Stimulated activated CD8-positive, alpha-beta memory T cell treated with anti-CD3 and anti-CD28 coated beads, Interleukin-7, amount 100 ng/mL, for 1 hour (primary cell): ENCODE data around the gene HYAL1.

ENCODE experiments used
- DNase-seq, 2 donors: peaks; one replicate each; pipeline ENCODE4 v3.0.0-alpha.2; 2020; ENCODE audit warnings: low read depth in 2 of 2

Gene HYAL1, protein sequence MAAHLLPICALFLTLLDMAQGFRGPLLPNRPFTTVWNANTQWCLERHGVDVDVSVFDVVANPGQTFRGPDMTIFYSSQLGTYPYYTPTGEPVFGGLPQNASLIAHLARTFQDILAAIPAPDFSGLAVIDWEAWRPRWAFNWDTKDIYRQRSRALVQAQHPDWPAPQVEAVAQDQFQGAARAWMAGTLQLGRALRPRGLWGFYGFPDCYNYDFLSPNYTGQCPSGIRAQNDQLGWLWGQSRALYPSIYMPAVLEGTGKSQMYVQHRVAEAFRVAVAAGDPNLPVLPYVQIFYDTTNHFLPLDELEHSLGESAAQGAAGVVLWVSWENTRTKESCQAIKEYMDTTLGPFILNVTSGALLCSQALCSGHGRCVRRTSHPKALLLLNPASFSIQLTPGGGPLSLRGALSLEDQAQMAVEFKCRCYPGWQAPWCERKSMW

DNA sequence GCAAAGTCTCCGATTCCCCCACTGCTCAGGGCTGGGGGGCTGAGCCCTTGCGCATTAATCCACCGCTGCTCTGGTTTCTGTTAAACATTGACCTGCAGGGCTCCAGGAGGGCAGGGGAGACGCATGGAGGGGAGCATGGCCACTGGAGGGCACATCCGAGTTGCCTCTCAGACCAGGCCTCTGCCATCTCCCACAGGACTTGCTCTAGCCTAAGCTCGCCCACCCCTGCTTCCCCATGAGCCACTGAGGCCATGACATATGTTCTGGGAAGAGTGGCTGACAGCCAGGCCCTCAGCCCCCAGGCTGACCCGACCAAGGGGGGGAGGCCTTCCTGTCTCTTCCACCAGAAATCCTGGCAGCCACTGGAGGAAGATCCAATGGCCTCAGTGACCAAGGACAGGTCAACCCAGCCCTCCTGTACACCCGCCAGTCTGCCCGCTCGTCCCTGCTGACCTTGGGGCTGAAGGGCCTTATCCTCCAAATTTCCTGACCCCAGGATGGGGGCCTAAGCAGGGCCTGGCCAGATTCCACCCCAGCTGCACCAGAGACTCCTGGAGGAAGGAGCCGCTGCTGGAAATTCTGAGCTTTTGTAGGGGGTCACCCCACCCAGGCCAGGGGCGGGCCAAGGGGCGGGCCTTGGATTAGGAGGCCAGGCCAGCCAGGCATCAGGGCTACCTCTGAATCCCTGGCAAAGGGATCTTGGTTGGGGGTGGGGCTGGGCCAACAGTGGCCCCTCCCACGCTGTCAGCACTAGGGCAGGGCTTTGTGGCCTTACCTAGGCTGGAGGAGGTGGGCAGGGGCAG, at the start of gene HYAL1:
Gene HYAL1 (minus strand): TSS at position 562 of the 803 bp plus-strand sequence. CDS start 618 bp downstream, outside the sequence.
- no peak for DNase-seq

GRCh38 chr3:50352781-50353180, 49.4 kb upstream of the HYAL1 start:
- DNase-seq, result no peak

DNA sequence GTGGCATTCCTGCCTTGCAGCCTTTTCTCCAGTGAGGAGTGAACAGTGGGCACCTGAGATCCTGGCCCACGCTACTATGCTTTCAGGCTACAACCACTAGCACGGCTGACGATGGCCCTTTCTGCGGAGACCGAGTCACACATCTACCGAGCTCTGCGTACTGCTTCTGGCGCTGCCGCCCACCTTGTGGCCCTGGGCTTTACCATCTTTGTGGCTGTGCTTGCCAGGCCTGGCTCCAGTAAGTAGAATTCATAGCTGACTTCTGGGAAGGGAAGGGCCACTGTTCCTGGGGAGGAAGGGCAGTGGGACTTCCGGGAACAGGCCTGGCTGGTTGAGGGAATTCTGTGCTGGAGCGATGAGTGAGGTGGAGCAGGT, 47.9 kb upstream of the HYAL1 start:
- no peak for DNase-seq

DNA sequence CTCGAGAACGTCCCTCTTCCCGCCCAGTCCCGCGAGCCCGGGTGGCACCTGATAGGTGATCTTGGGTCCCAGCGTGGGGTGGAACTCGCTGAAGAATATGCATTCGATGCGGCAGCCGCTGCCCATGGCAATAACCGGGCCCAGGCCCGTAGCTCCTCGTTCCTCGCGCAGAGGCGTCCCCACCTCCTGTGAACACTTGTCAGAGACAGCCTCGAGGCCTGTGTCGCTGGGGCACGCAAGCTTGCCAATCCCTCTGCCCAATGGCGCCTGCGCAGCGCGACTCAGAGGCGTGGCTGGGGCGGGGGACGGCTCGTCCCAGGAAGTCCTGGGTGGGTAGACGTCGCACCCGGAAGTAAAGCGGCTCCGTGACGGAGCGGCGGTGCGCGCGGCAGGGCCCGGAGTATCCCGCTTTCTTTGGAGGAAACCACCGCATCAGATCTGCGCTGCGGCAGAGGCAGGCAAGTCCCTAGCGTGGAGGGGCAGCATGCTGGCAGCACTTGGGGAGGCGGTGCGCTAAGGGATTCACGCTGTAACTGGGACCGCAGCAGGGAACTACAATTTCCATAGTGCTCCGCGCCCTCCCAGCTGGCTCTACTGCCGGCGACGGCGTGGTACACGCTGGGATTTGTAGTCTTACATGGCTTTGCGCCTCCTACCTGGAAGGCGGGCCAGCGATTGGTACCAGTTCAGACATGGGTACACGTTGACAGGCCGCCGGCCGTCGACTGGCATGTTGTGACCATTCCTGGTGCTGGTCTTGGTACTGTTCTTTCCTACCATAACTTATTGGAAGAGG, 47.4 kb upstream of the HYAL1 start, which contains the start of the genes CYB561D2 and NPRL2:
Gene CYB561D2 (plus strand): TSS at position 336 of the 796 bp plus-strand sequence. CDS start 572 bp downstream, outside the sequence.
Gene NPRL2 (minus strand): TSS at position 249 of the 796 bp plus-strand sequence. CDS start 123 bp downstream, at position 126.
- peak; percentile 98 to 99 for DNase-seq

DNA sequence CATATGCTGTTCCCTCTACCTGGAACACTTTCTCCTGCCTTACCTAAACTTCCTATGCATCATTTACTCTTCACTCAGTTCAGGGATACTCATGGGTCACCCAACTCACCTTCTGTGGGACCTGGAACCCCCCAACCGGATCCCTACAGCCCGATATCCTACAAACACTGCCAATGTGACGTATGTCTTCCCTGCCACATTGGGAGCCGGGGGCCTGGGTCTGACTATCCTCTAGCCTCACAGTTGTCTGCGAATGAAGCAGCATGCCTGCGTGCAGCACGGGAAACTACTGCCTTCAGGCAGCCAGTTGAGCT, 46.8 kb upstream of the HYAL1 start:
- no peak for DNase-seq

GRCh38 chr3:50347187-50347813, 43.9 kb upstream of the HYAL1 start:
- DNase-seq, result peak; percentile 41 to 50

DNA sequence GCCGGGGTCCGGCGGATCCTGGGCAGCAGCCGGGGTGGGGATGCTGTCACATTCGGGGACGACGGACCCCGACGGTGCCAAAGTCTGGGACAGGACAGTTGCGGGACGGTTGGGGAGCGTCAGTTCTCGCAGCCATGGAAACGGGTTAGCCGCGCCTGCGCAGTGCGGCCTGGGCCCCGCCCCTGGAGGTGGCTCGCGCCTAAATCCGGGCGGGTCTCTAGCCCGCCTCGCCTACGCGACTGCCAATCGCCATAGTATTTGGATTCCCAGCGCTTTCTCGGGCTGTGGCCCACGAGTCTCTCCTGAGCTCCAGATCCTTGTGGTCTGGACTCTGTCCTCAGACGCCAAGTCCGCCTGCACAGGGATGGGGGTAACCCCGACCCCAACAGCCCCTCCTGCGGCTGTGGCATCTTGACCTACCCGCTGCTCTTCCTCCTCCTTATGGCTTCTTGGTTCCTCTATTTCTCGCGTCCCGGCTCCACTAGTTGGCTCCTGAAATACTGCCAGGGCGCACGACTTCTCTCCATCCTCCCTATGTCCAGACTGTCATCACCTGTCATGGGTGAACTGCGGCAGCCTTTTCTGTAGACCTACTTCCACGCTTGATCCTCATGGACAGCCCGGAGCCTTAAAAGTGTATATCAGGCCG, 42.3 kb upstream of the HYAL1 start, which contains the start of gene ZMYND10:
Gene ZMYND10 (minus strand): TSS at position 147 of the 649 bp plus-strand sequence. CDS start 153 bp downstream, outside the sequence.
- peak; percentile 46 to 50 for DNase-seq

DNA sequence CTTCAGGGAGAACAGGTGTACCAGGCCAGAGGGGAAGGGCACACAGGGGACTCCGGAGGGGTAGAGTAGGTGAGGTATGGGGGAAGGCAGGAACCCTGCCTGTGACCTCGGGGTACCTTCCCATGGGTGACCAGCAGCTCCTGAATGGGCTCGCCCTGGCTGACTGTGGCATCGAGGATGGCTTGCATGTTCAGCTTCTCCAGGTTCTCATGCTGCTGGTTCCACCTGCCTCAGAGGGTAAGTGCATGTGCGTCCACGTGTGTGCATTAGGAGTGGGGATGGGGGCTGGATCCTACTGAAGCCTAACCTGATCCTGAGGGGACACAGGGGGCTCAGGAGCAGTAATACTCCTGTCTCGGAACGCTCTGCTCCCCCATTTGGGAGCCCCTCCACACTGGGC, 41.6 kb upstream of the HYAL1 start:
- DNase-seq, result no peak

- no peak for DNase-seq
These were observed 39.6 kb upstream of the HYAL1 start for GRCh38 chr3:50342813-50343633.

- DNase-seq, result no peak
These were observed 38.7 kb upstream of the HYAL1 start for GRCh38 chr3:50341996-50342650.

- no peak for DNase-seq
These were observed 38.2 kb upstream of the HYAL1 start for GRCh38 chr3:50341537-50341936.

GRCh38 chr3:50340448-50341329, 37.3 kb upstream of the HYAL1 start, which contains the start of gene RASSF1:
TSS of gene RASSF1 (minus strand) at chr3:50340836. CDS start at chr3:50340805, 31 bp downstream.
- peak in 1 of 2 donors; percentile 37 for DNase-seq

- no peak for DNase-seq
These were observed 36.7 kb upstream of the HYAL1 start for GRCh38 chr3:50340147-50340447.

DNA sequence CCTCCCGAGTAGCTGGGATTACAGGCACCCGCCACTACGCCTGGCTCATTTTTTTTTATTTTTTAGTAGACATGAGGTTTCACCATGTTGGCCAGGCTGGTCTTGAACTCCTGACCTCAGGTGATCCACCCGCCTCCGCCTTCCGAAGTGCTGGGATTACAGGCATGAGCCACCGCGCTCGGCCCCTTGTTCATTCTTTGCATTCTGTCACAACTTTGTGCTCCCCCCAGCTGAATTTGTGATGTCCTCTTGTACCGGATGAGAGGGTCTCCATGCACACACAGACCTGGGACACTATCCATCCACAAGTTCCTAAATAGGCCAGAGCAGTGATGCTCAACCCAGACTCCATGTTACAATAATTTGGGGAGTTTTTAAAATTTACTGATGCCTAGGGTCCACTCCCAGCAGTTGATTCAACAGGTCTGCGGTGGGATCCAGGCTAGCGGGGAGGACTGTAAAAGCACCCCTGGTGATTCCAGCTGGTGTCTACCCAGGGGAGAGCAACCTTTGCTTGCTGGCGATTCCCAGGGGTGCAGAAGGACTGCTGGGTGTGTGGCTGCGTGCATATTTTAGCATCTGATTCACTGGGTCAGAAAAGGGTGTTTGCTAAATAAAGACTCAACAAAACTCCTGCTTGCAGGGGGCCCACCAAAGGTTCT, 36.2 kb upstream of the HYAL1 start:
- no peak for DNase-seq

DNA sequence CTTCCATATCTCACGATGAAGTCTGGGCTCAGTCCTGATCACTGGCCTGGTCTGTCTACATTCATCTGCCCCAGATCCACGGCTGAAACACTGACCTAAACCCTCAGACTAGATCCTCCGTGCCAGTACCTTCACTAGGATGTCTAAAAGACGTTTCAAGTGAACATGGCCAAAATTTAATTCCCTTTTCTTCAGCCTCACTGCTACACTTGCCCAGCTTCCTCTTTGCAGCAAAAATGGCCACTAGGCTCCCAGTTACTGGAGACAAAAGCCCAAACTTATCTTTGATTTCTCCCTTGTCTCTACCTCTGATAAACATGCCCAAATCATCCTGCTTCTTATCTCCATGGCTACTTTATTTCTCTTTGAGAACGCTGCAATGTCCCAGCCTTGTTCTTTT, 35.6 kb upstream of the HYAL1 start:
- no peak for DNase-seq

DNA sequence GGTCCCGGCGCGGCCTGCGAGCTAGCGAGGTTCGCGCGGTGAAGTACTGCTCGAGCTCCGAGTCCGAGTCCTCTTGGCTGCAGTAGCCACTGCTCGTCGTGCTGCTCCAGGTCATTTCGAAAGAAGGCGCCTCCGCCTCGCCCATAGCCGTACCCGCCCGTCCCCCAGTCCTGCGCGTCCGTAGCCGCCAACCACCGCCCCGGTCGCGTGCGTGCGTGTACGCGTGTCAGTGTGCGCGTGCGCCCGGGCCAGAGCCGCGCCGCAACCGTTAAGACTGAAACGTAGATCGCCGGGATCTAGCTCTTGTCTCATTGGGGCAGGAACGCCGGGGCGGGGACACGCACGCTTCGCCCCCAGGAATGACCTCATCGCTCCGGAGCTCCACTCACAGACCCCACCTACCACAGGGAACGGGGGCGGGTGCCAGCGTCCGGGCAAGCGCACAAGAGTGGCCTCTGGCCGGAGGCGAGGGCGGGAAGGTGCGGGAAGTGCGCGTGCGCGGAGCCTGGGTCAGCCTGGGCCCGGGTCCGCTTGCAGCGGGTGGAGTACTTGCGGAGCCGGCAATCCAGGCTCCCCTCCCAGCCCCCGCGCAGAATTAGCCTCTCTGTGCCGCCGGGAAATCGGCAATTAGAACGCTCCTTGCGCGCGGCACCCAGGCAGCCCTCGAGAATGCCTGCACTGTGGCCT, 33.9 kb upstream of the HYAL1 start:
- DNase-seq, result peak; percentile 82 to 86

GRCh38 chr3:50336452-50337174, 33.2 kb upstream of the HYAL1 start:
- no peak for DNase-seq
